Cardiac muscle cell (in vitro differentiated cells and primary cell): ENCODE measurements around the gene HAS3. TPM values are rescaled to one million over a fixed set of nuclear protein-coding genes. Genes with fewer than 3 reads are reported as not detected.

Source experiments
- DNase-seq, 2 donors: peaks; one replicate each; pipeline versions ENCODE4 v3.0.0 to v3.0.0-alpha.2; 2010 to 2017; ENCODE audit warnings: low read depth in 1 of 2, low spot score in 1 of 2
- H3K27ac ChIP-seq: fragments of 200-600 bp; sonication (generic); 2 replicates; pipeline ENCODE4 v1.5.1; 2016
- H3K27me3 ChIP-seq: fragments of 200-600 bp; sonication (generic); 2 replicates; pipeline ENCODE4 v1.6.0; 2016; ENCODE audit warnings: control low read depth
- H3K36me3 ChIP-seq: fragments of 200-600 bp; sonication (generic); 2 replicates; pipeline ENCODE4 v1.5.1; 2016; ENCODE audit warnings: control low read depth
- H3K4me1 ChIP-seq: fragments of 200-600 bp; sonication (generic); 2 replicates; pipeline ENCODE4 v1.8.1; 2017; ENCODE audit warnings: low read depth, mild to moderate bottlenecking, mixed run types
- H3K4me3 ChIP-seq: fragments of 200-600 bp; sonication (generic); 2 replicates; pipeline ENCODE4 v1.5.1; 2016; ENCODE audit warnings: mild to moderate bottlenecking
- H3K9me3 ChIP-seq: fragments of 200-600 bp; sonication (generic); 2 replicates; pipeline ENCODE4 v1.5.1; 2017; ENCODE audit warnings: low read depth, mild to moderate bottlenecking, control low read depth
- polyA plus RNA-seq: library from polyadenylated mRNA; unstranded; fragments of >200 nt; fragmentation: Nextera tagmentation; extraction: Ambion mirVana; gene quantifications from 2 replicates; pipeline ENCODE4 v1.2.1, GENCODE V29; 2016
- total RNA-seq: library from RNA; depleted of rRNA; stranded (reverse); fragments of >200 nt; gene quantifications from 2 replicates; pipeline ENCODE4 v1.2.3, GENCODE V29; 2016
- TF ChIP-seq, protein P1 (sequence below): IDR thresholded peaks from 2 replicates; pipeline ENCODE4 v1.5.1; 2012; ENCODE audit warnings: low read depth, mild to moderate bottlenecking, low read length

Gene HAS3
- total and polyA plus RNA-seq, 2 experiments from 2014 or later: 0.03 TPM; not detected in 1

DNA sequence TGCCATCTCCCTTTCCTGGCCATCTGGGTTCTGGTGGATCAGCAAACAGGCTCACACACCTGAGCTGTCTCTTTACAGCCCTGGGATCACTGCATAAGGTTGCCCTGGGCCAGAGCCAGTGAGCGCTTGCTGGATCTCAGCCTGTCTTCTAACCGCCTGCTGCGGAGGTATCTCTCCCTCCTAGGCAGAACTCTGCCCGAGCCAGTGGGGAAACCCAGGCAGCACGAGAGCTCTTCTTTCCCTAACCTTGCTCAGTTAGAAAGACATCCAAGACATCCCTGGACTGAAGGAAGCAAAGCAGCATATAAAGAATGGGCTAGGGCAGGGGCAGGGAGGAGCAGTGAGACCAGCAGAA is 6.4 kb downstream of the HAS3 start:
- no peak for DNase-seq
- H3K9me3 ChIP-seq: no peaks in the 10 kb centered on the region
- no peaks in the 10 kb centered on the region for H3K4me1 ChIP-seq
- TF ChIP-seq, protein P1, sequence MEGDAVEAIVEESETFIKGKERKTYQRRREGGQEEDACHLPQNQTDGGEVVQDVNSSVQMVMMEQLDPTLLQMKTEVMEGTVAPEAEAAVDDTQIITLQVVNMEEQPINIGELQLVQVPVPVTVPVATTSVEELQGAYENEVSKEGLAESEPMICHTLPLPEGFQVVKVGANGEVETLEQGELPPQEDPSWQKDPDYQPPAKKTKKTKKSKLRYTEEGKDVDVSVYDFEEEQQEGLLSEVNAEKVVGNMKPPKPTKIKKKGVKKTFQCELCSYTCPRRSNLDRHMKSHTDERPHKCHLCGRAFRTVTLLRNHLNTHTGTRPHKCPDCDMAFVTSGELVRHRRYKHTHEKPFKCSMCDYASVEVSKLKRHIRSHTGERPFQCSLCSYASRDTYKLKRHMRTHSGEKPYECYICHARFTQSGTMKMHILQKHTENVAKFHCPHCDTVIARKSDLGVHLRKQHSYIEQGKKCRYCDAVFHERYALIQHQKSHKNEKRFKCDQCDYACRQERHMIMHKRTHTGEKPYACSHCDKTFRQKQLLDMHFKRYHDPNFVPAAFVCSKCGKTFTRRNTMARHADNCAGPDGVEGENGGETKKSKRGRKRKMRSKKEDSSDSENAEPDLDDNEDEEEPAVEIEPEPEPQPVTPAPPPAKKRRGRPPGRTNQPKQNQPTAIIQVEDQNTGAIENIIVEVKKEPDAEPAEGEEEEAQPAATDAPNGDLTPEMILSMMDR: no peak
- no peak overlapping the region for H3K4me3 ChIP-seq
- peaks cover 21% of the 10 kb centered on the region for H3K27me3 ChIP-seq
- H3K27ac ChIP-seq: no peak overlapping the region
- no peaks in the 10 kb centered on the region for H3K36me3 ChIP-seq

GRCh38 chr16:69112285-69113129 is 7.1 kb downstream of the HAS3 start:
- DNase-seq: peak; percentile 54 to 60
- no peaks in the 10 kb centered on the region for H3K9me3 ChIP-seq
- no peak overlapping the region for H3K4me3 ChIP-seq
- TF ChIP-seq, protein P1: peak; percentile 83
- peaks cover 14% of the 10 kb centered on the region for H3K27me3 ChIP-seq
- no peak overlapping the region for H3K27ac ChIP-seq
- no peaks in the 10 kb centered on the region for H3K4me1 ChIP-seq
- H3K36me3 ChIP-seq: no peaks in the 10 kb centered on the region

- TF ChIP-seq, protein P1: no peak
- Histone ChIP-seq H3K36me3 (no peaks in the 10 kb centered on the region), H3K27ac (no peak overlapping the region), H3K4me3 (no peak overlapping the region), H3K4me1 (no peaks in the 10 kb centered on the region), H3K27me3 (peaks cover 7% of the 10 kb centered on the region), H3K9me3 (no peaks in the 10 kb centered on the region)
- no peak for DNase-seq
These were observed 7.8 kb downstream of the HAS3 start for GRCh38 chr16:69113216-69113615.

DNA sequence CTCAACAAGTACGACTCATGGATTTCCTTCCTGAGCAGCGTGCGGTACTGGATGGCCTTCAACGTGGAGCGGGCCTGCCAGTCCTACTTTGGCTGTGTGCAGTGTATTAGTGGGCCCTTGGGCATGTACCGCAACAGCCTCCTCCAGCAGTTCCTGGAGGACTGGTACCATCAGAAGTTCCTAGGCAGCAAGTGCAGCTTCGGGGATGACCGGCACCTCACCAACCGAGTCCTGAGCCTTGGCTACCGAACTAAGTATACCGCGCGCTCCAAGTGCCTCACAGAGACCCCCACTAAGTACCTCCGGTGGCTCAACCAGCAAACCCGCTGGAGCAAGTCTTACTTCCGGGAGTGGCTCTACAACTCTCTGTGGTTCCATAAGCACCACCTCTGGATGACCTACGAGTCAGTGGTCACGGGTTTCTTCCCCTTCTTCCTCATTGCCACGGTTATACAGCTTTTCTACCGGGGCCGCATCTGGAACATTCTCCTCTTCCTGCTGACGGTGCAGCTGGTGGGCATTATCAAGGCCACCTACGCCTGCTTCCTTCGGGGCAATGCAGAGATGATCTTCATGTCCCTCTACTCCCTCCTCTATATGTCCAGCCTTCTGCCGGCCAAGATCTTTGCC is 9.0 kb downstream of the HAS3 start:
- TF ChIP-seq, protein P1: no peak

DNA sequence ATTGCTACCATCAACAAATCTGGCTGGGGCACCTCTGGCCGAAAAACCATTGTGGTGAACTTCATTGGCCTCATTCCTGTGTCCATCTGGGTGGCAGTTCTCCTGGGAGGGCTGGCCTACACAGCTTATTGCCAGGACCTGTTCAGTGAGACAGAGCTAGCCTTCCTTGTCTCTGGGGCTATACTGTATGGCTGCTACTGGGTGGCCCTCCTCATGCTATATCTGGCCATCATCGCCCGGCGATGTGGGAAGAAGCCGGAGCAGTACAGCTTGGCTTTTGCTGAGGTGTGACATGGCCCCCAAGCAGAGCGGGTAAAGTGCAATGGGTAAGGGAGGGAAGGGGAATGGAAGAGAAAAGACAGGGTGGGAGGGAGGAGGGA is 9.5 kb downstream of the HAS3 start:
- Histone ChIP-seq H3K4me3 (no peak overlapping the region), H3K9me3 (no peaks in the 10 kb centered on the region), H3K36me3 (peaks cover 12% of the 10 kb centered on the region), H3K27ac (no peak overlapping the region), H3K4me1 (no peaks in the 10 kb centered on the region), H3K27me3 (no peaks in the 10 kb centered on the region)
- TF ChIP-seq, protein P1: no peak
- DNase-seq: no peak

More for the DNA sequence above, 9.0 kb downstream of the HAS3 start:
- H3K4me3 ChIP-seq: no peak overlapping the region
- no peaks in the 10 kb centered on the region for H3K9me3 ChIP-seq
- H3K27me3 ChIP-seq: no peaks in the 10 kb centered on the region
- H3K27ac ChIP-seq: no peak overlapping the region
- no peak for DNase-seq
- H3K36me3 ChIP-seq: peaks cover 8% of the 10 kb centered on the region
- H3K4me1 ChIP-seq: no peaks in the 10 kb centered on the region
